Measurements from ENCODE around the gene FZD4.

Gene FZD4

GRCh38 chr11:86906198-86906597, 49.0 kb downstream of the FZD4 start:
- DNase-seq (ENCODE audit: low read depth): no peak

GRCh38 chr11:86905252-86905651, 49.9 kb downstream of the FZD4 start:
- DNase-seq (ENCODE audit: low read depth): no peak

DNA sequence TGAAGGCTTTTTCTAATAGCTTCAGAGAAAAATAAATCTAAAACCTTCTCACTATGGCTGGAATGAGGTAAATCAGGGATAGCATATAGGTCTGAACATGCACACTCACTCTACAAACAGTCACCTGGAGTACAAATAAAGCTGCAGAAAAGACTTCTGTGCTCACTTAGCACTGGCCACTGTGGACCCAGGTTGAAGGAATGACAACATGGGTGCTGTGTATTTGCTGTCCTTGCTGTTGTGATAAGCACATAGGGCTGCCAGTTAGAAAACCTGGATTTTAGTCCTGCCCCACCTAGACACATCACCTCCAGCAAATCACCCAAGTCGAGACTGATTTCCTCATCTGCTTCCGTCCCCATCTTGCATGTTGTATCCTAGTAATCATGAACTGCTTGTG, 51.2 kb downstream of the FZD4 start:
- DNase-seq (ENCODE audit: low read depth): no peak

DNA sequence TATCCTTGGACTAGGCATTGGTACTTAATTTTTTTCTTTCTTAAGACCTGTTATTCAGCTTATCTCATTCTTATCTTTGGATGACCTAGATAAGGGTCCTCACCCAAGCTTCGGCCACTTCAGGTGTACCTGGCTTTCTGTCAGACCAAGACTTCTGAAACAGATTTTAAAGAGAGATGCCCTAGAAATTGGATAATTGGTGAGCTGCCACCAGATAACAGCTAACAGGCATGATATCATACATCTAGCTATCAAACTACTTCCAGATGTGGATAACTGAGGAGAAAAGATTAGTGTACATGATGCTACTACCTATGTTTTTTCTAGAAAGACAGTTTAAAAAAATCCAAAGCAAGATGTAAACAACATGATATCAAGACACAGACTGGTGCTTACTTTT, 52.9 kb downstream of the FZD4 start:
- no peak for DNase-seq (ENCODE audit: low read depth)

DNA sequence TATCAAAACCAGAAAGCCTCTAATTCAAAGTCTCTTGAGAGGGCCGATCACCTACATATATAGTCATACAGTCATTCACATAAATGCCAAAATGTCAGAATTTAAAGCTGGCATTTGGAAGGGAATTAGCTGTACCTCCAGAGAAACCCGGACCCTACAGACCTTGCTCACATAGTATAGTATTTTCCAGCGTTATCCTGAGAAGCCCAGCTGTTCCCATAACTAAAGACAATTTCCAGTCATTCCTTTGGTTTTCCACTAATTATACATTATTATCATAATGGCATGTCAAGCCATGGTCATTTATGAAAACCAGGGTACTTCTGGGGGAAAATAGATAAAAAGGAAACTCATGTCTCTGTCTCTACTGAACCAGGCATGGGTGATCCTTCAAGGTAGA, 53.6 kb downstream of the FZD4 start:
- no peak for DNase-seq (ENCODE audit: low read depth)

- no peak for DNase-seq (ENCODE audit: low read depth)
These were observed 55.0 kb downstream of the FZD4 start for GRCh38 chr11:86900162-86900561.

DNA sequence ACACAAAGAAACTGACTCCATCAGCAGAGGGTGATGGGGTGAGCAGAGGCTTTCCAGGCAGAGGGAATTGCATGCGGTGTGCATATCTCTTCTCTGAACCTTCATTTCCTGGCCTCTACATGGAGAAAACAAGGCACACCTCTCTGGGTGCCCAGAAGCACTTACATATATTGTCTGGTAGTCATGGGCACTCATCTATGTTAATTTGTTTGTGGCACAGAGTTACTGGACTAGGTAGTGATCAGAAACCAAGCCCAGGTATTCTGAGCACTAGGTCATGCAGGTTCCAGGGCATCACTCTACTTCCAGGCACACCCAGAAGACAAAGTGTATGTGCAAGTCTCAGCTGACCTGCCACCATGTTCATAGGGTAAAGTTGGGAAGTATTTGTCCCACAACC, 56.5 kb downstream of the FZD4 start:
- DNase-seq (ENCODE audit: low read depth): no peak

GRCh38 chr11:86896441-86896841, 58.8 kb downstream of the FZD4 start:
- DNase-seq (ENCODE audit: low read depth): no peak

Measured in activated T-helper 9 cell treated with anti-CD3 and anti-CD28 coated beads, Interleukin-2, amount 50 U/mL, for 16 hours (primary cell).